Panc1 (cell line): ENCODE results near the gene EFNA5. TPM values are rescaled to one million over a fixed set of nuclear protein-coding genes. Genes with fewer than 3 reads are reported as not detected.

Source experiments
- ATAC-seq: fragments of 200-7000 bp; cut with Tn5 transposase; 2 replicates; pipeline ENCODE4 v1.9.1; 2020; ENCODE audit warnings: mild to moderate bottlenecking, moderate library complexity
- BruUV-seq: library from RNA; stranded (reverse); fragments of 400-500 nt; replicated peaks from 2 replicates; lab custom pipeline; 2021; lab: Mats Ljungman, UMichigan
- CTCF ChIA-PET: fragments of 300-600 bp; sonication (Branson Sonifier 250); formaldehyde crosslinking; loops from one replicate; lab custom pipeline; 2022; ENCODE audit warnings: antibody characterized with exemption; lab: Charles Lee
- POLR2A ChIA-PET: fragments of 300-600 bp; sonication (Branson Sonifier 250); formaldehyde crosslinking; loops from one replicate; lab custom pipeline; 2022; ENCODE audit warnings: antibody characterized with exemption; lab: Charles Lee
- DNase-seq: peaks from one replicate; pipeline ENCODE4 v3.0.0-alpha.2; 2010; ENCODE audit warnings: low read depth, low spot score
- H3K27ac ChIP-seq: 2 replicates; pipeline ENCODE4 v1.5.1; 2011; ENCODE audit warnings: mild to moderate bottlenecking, low read length, inconsistent platforms
- H3K27me3 ChIP-seq: fragments of 200-500 bp; sonication (Bioruptor generic); 2 replicates; pipeline ENCODE4 v1.6.0; 2014; ENCODE audit warnings: low read length, inconsistent platforms; ENCODE audit not compliant: control insufficient read depth, insufficient read depth
- H3K36me3 ChIP-seq: fragments of 200-500 bp; sonication (Bioruptor generic); 2 replicates; pipeline ENCODE4 v1.5.1; 2014; ENCODE audit warnings: inconsistent platforms, mild to moderate bottlenecking, low read length, moderate library complexity; ENCODE audit not compliant: control insufficient read depth, insufficient read depth
- H3K4me1 ChIP-seq: 2 replicates; pipeline ENCODE4 v1.5.1; 2011; ENCODE audit warnings: inconsistent platforms, mild to moderate bottlenecking, low read length, moderate library complexity; ENCODE audit not compliant: control insufficient read depth, insufficient read depth
- H3K4me3 ChIP-seq, 2 experiments: 2 replicates each; pipeline ENCODE4 v1.5.1; 2011 to 2012; ENCODE audit warnings: low read depth in 2 of 2, low read length in 2 of 2, mild to moderate bottlenecking in 2 of 2, inconsistent platforms in 1 of 2, moderate library complexity in 1 of 2
- H3K9me3 ChIP-seq: fragments of 200-500 bp; sonication (Bioruptor generic); 2 replicates; pipeline ENCODE4 v1.5.1; 2014; ENCODE audit warnings: low read depth, mild to moderate bottlenecking, inconsistent platforms, low read length, moderate library complexity; ENCODE audit not compliant: control insufficient read depth, insufficient read depth
- CTCF ChIP-seq: fragments of 450-650 bp; IDR thresholded peaks from 2 replicates; pipeline ENCODE4 v1.5.1; 2017; ENCODE audit warnings: mild to moderate bottlenecking
- POLR2AphosphoS5 ChIP-seq: IDR thresholded peaks from 2 replicates; pipeline ENCODE4 v1.6.1; 2012; ENCODE audit warnings: mild to moderate bottlenecking, low read depth, low read length, moderate library complexity
- REST ChIP-seq, 2 experiments: IDR thresholded peaks; 2 replicates each; pipeline ENCODE4 v1.6.1; 2011 to 2012; ENCODE audit warnings: low read depth in 2 of 2, control low read depth in 1 of 2, low read length in 1 of 2, mild to moderate bottlenecking in 1 of 2, moderate library complexity in 1 of 2; ENCODE audit not compliant: insufficient read depth in 1 of 2
- SIN3A ChIP-seq: IDR thresholded peaks from 2 replicates; pipeline ENCODE4 v1.6.1; 2012; ENCODE audit warnings: low read depth, mild to moderate bottlenecking, low read length, moderate library complexity, borderline replicate concordance; ENCODE audit not compliant: insufficient read depth
- TCF7L2 ChIP-seq: IDR thresholded peaks from 2 replicates; pipeline ENCODE4 v1.6.1; 2011; ENCODE audit warnings: mild to moderate bottlenecking, low read depth, low read length, inconsistent platforms
- in situ Hi-C: cut with HindIII; loops from 2 replicates; pipeline ENCODE4 v1.10.0; 2016; ENCODE audit warnings: low sequenced_read_pairs, low pct_unique_long_range_greater_than_20kb
- intact Hi-C: fragments of 100-400 bp; cut with micrococcal nuclease; formaldehyde crosslinking; loops from one replicate; pipeline ENCODE4 v1.10.0; 2022; ENCODE audit not compliant: unreplicated experiment
- total RNA-seq: library from RNA; stranded (reverse); gene quantifications from one replicate; pipeline ENCODE4 v1.2.1, GENCODE V29; 2021; ENCODE audit not compliant: unreplicated experiment

EFNA5 gene
- total RNA-seq, 1 experiment from 2014 or later, result 30.5 TPM

DNA sequence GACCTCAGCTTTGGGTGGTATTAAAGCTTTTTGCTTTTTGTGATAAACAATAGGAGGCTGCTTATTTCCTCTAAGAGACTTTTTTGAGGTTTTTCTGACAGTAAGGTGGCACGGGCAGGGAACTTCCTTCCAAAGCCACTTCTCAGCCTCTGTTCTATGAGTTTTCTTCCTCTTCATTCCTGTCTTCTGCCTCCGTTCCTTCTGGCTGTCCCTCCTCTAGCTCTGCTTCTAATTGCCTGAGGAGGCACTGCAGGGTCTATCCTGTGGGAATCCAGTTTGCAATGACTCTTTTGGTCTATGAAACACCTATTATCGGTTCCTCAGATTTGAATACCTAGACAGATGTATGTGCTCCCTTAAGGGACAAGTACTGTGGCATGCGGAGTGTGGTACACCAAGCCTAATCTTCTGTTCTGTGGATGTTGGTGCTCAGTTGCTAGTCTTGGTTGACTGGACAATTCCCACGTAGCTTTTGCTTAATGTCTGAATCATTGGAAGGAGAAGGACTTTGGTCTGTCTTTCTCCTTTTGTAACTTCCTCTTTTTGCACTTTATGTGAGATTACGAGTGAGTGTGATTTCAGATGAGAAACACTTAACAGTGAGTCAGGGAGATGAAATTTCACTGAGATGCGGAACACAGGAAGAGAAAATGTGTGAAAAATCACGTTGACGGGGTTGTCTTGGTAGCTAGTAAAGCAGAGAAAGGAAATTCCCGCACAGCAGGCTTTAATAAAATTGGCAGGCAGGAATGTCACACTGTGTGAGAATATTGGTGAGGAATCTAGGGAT, 305.2 kb downstream of the EFNA5 start:
- no TSS peak for BruUV-seq
- ATAC-seq (no peak), DNase-seq (no peak)
- intact Hi-C loops (no loop called here), in situ Hi-C loops (no loop called here)
- TF ChIP-seq POLR2AphosphoS5 (no peak), CTCF (0 out of 2 replicates have a peak, but pooled peaks have one; percentile 7)
- ChIA-PET CTCF (no interaction called here), POLR2A (no interaction called here)
- H3K4me3 ChIP-seq, result no peak overlapping the region
- H3K27ac ChIP-seq, result no peak overlapping the region
- no peaks in the 10 kb centered on the region for H3K36me3 ChIP-seq
- H3K9me3 ChIP-seq, result no peaks in the 10 kb centered on the region
- no peaks in the 10 kb centered on the region for H3K4me1 ChIP-seq
- H3K27me3 ChIP-seq, result no peaks in the 10 kb centered on the region

DNA sequence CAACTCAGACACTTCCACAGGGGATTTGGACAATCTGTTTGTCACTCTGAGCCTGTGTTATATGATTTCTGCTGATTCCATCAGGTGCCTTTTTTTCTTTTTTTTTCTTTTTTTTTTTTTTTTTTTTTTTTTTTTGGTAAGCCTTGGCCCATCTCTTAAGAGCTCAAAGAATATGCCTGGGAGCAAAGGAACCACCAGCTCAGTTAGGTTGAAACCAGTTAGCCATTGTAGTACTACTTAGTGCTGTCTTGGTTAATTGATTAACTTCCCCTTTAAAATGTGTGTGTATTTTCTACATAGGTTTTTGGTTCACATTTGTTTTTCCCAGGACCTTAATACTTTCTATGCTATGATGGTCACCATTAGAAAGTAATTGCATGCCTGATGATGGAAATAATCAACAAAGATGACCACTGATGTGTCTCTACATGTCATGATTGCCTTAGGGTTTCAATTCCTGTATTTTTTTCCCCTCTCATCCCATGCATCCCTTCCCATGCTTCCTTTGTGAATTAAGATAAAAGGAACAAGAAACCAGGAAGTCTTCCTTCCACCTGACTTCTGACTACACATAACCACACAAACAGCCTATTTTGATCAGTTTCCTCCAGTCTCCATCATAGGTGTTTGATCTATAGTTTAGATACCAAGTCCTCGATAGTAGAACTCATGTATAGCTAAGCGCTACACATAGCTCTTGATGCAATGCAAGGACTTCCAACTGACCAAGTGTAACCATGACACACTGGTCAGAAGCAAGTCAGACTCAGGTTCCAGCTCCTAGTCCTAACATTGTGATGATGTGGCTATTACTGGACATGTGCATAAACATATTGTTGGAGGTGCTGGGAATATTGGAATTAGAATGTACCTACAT, 306.1 kb downstream of the EFNA5 start:
- Histone ChIP-seq H3K4me1 (no peaks in the 10 kb centered on the region), H3K9me3 (no peaks in the 10 kb centered on the region), H3K36me3 (no peaks in the 10 kb centered on the region), H3K4me3 (no peak overlapping the region), H3K27me3 (no peaks in the 10 kb centered on the region), H3K27ac (no peak overlapping the region)
- in situ Hi-C loops, result no loop called here
- intact Hi-C loops, result no loop called here
- ChIA-PET POLR2A (no interaction called here), CTCF (no interaction called here)
- TF ChIP-seq TCF7L2, result no peak
- TF ChIP-seq SIN3A, result no peak
- TF ChIP-seq CTCF, result no peak
- TF ChIP-seq POLR2AphosphoS5, result no peak
- TF ChIP-seq REST (IDR thresholded peaks at IDR 0.05; ENCODE audit: insufficient read depth in 1 of 2, low read depth in 2 of 2, low read length in 1 of 2), result no peak
- no TSS peak for BruUV-seq
- DNase-seq (no peak), ATAC-seq (no peak)
